Measurements from ENCODE around the gene ZFYVE21.
"Not testable (repeated sequence)": the region's sequence is repeated elsewhere in the genome, so short reads cannot be mapped to it uniquely, and the experiment has no call there.

Gene ZFYVE21

GRCh38 chr14:103691655-103692054 is 24.0 kb upstream of the ZFYVE21 start:
- not testable (repeated sequence) for H3K27ac ChIP-seq; DNase-seq (ENCODE audit: low read depth, low spot score)

- H3K27ac ChIP-seq, result peak overlapping the region; percentile 63
- no peak for DNase-seq (ENCODE audit: low read depth, low spot score)
These were observed 23.5 kb upstream of the ZFYVE21 start for GRCh38 chr14:103692159-103692558.

GRCh38 chr14:103692871-103693270 is 22.7 kb upstream of the ZFYVE21 start:
- H3K27ac ChIP-seq, result peak overlapping the region; percentile 63
- DNase-seq (ENCODE audit: low read depth, low spot score), result no peak

- DNase-seq (ENCODE audit: low read depth, low spot score), result peak; percentile 12
- H3K27ac ChIP-seq, result peak overlapping the region; percentile 63
These were observed 22.1 kb upstream of the ZFYVE21 start for GRCh38 chr14:103693515-103693914.

GRCh38 chr14:103694572-103695026 is 21.0 kb upstream of the ZFYVE21 start:
- H3K27ac ChIP-seq, result no peak overlapping the region

GRCh38 chr14:103695296-103696069 is 20.1 kb upstream of the ZFYVE21 start:
- no peak for DNase-seq (ENCODE audit: low read depth, low spot score)
- no peak overlapping the region for H3K27ac ChIP-seq

More at GRCh38 chr14:103694572-103695026, 21.0 kb upstream of the ZFYVE21 start:
- DNase-seq (ENCODE audit: low read depth, low spot score), result no peak

GRCh38 chr14:103696070-103696402 is 19.6 kb upstream of the ZFYVE21 start:
- H3K27ac ChIP-seq, result no peak overlapping the region

GRCh38 chr14:103696466-103697071 is 19.0 kb upstream of the ZFYVE21 start:
- DNase-seq (ENCODE audit: low read depth, low spot score), result no peak
- no peak overlapping the region for H3K27ac ChIP-seq

More at GRCh38 chr14:103696070-103696402, 19.6 kb upstream of the ZFYVE21 start:
- DNase-seq (ENCODE audit: low read depth, low spot score), result no peak

GRCh38 chr14:103697206-103697602 is 18.4 kb upstream of the ZFYVE21 start:
- no peak for DNase-seq (ENCODE audit: low read depth, low spot score)
- no peak overlapping the region for H3K27ac ChIP-seq

GRCh38 chr14:103697603-103698379 is 17.8 kb upstream of the ZFYVE21 start:
- peak overlapping the region; percentile 49 for H3K27ac ChIP-seq
- DNase-seq (ENCODE audit: low read depth, low spot score), result no peak

GRCh38 chr14:103698380-103699260 is 17.0 kb upstream of the ZFYVE21 start:
- DNase-seq (ENCODE audit: low read depth, low spot score), result peak; percentile 33
- H3K27ac ChIP-seq, result peak overlapping the region; percentile 49

GRCh38 chr14:103699261-103699661 is 16.3 kb upstream of the ZFYVE21 start:
- no peak for DNase-seq (ENCODE audit: low read depth, low spot score)
- H3K27ac ChIP-seq, result no peak overlapping the region

- no peak overlapping the region for H3K27ac ChIP-seq
- DNase-seq (ENCODE audit: low read depth, low spot score), result no peak
These were observed 15.5 kb upstream of the ZFYVE21 start for GRCh38 chr14:103699901-103700752.

GRCh38 chr14:103700753-103701490 is 14.7 kb upstream of the ZFYVE21 start:
- H3K27ac ChIP-seq, result no peak overlapping the region

GRCh38 chr14:103702095-103702494 is 13.5 kb upstream of the ZFYVE21 start:
- no peak overlapping the region for H3K27ac ChIP-seq
- DNase-seq (ENCODE audit: low read depth, low spot score), result no peak

More at GRCh38 chr14:103700753-103701490, 14.7 kb upstream of the ZFYVE21 start:
- no peak for DNase-seq (ENCODE audit: low read depth, low spot score)

GRCh38 chr14:103702497-103703432 is 12.8 kb upstream of the ZFYVE21 start:
- H3K27ac ChIP-seq, result no peak overlapping the region
- DNase-seq (ENCODE audit: low read depth, low spot score), result no peak

Data from epithelial cell of prostate (primary cell).